ENCODE results near the gene LIMA1.

GRCh38 chr12:50291377-50291776 is 8.1 kb upstream of the LIMA1 start:
- TF ChIP-seq CTCF (IDR thresholded peaks at IDR 0.05), result no peak
- TF ChIP-seq POLR2AphosphoS5 (IDR thresholded peaks at IDR 0.05), result no peak
